Pulmonary artery endothelial cell (primary cell): ENCODE data around the gene OR51D1. TPM values are rescaled to one million over a fixed set of nuclear protein-coding genes. Genes with fewer than 3 reads are reported as not detected.

Source experiments
- DNase-seq: peaks from one replicate; pipeline ENCODE4 v3.0.0-alpha.2; 2011; ENCODE audit warnings: low read depth, low spot score
- total RNA-seq: library from RNA; depleted of rRNA; stranded (reverse); fragments of >200 nt; gene quantifications from 2 replicates; pipeline ENCODE4 v1.2.3, GENCODE V29; 2014

Gene OR51D1
- total RNA-seq, 1 donor from 2014 or later: not detected

DNA sequence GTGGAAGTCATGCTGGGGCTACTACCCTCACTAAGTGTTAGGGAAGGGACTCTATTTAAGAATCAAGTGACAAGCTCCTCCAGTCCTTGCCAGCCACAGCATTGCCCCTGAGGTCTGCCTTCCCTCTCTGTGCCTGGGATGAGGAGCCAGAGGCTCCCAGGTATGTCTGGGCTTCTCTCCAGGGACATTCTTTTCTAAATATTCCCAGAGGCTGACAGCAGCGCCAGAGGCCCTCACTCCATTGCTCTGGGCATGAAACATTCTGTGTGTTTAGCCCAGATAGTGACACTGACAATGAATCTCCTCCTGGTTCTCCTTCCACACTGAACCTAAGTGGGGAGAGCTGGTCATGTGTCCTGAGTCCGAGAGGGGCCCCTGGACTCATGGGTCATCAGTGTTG, 8.7 kb downstream of the OR51D1 start:
- no peak for DNase-seq

DNA sequence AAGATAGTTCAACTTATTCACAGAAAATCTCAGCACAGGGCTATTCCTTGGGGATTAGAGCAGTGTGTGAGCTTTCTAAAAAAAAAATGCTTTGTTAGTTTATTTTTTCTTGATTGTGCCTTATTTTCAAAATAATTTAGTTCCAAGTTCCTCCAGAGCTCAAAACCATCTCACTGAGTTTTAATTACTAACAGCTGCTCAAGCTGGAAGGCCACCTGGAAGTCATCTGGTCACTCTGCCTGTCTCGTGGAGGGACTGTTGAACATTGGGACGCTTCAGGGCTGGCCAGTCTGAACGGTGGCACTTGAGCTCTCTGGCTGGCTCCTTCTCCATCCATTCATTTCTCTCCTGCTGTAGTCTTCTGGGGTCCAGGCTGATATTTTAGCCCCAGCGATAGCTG, 10.5 kb downstream of the OR51D1 start:
- no peak for DNase-seq

DNA sequence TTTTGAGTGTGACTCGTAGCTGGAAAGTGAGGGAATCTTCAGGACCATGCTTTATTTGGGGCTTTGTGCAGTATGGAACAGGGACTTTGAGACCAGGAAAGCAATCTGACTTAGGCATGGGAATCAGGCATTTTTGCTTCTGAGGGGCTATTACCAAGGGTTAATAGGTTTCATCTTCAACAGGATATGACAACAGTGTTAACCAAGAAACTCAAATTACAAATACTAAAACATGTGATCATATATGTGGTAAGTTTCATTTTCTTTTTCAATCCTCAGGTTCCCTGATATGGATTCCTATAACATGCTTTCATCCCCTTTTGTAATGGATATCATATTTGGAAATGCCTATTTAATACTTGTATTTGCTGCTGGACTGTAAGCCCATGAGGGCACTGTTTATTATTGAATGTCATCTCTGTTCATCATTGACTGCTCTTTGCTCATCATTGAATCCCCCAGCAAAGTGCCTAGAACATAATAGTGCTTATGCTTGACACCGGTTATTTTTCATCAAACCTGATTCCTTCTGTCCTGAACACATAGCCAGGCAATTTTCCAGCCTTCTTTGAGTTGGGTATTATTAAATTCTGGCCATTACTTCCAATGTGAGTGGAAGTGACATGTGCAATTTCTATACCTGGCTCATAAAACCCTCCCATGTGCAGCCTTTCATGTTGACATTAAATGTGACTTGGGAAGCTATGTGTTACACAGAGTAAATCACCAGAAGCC, 17.5 kb downstream of the OR51D1 start:
- no peak for DNase-seq

DNA sequence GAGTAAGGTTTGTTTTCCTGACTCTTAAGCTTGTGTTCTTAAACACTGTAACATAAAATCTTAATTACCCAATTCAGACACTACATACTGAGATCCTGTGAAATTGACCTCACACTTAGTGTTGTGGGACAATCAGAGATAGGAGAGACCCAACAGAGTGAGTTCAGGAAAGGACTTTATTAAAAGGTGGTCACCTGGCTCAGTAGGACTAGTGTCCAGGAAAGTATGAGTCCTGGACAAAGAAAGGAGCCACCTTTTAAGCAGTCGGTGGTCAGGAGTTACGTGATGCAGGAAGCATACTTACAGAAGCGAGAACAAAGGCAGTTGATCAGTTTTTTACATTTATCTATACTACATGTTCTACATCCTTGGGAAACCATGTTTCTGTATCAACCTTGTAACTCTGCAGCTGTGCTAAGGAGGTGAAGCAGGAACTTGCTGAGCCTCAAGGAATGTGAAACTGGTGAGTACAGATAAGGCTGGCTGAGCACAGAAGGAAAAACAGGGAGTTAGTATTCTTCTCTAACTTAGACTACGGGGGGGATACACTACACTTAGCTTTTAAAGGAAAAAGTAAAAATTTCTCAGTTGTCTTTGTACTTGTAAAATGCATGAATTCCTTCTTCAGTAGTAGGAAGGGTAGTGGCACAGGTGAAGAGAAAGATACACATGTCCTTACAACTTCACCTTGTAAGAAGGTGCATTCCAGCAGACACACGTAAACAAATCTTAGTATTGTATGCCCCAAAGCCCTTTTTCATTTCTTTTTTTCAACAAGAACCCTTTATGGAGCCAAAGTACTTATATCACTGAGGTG, 21.6 kb downstream of the OR51D1 start:
- DNase-seq: no peak

GRCh38 chr11:4662876-4663275, 25.6 kb downstream of the OR51D1 start:
- DNase-seq: no peak

- DNase-seq: no peak
Measured at GRCh38 chr11:4664183-4664582, 26.9 kb downstream of the OR51D1 start.

GRCh38 chr11:4664786-4665185, 27.5 kb downstream of the OR51D1 start:
- DNase-seq: no peak

- DNase-seq: no peak
Measured at GRCh38 chr11:4665424-4665823, 28.1 kb downstream of the OR51D1 start.

- DNase-seq: no peak
Measured at GRCh38 chr11:4671741-4672140, 34.5 kb downstream of the OR51D1 start.

- no peak for DNase-seq
Measured at GRCh38 chr11:4672470-4672869, 35.2 kb downstream of the OR51D1 start.

DNA sequence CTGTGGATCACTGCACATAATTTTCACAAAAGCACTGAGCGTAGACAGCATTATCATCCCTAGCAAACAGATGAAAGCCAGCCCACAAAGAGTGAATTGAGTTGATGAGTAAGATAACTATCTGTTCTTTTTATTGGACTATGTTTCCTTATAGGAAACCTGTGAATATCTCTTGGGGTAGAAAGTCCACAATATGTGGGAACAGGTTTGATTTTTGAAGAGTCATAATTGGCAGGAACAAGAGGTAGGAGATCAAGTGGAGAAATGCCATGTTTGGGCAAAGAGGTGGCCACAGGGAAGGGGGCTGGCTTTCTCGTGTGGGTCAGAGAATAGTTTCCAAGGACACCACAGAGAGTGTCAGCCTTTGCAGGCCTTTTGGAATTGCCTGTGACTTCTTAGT, 36.5 kb downstream of the OR51D1 start:
- no peak for DNase-seq

GRCh38 chr11:4677948-4678347, 40.7 kb downstream of the OR51D1 start:
- no peak for DNase-seq

DNA sequence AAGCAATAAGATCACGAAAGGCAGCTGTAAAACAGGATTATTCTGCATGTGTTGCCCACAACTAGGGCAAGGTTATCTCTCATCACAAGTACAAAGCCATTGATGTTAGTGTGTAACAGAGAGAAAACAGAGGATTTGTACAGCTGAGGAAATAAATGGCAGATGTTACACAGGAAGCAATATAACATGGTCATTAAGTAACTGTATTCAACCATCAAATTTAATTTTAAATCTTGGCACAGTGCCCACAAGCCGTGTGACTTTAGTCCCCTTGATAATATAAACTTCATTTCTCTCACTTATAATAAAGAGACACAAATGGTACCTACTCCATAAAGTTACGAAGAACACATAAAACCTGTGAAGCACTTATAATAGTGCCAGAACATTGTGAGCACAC, 43.1 kb downstream of the OR51D1 start:
- DNase-seq: no peak

DNA sequence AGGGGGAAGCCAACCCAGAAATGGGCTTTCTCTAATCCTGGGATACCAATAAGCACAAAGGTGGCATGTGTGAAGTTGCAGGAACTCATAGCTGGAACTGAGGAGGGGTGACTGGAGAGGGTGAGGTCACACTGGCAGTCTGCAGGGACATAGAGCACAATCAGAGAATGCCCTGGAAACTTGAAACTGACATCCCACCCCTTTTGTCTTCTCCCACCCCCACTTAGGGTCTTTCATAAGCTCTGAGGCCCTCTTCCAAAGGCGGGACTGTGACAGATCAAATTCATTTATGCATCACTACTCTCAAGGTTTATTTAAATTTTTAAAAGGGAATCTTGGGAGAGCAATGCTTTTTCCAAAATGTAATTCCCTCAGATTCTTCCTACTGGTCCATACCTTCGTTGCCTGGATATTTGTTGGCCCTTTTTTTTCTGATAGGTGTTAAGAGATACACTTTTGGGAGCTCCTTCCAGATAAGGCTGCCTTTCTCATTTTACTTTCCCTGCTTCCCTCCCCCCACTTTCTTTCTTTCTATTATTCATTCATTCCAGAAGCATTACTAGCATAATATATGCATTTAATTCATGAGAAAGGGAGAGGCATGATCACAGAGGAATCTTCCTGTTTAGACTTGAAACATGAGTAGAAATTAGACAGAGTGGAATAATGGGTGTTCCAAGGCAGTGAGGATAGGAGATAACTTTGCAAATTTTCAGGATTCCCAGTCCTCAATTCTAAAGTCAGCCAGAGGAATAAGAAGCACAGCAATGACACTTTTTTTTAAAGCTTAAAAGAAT, 45.5 kb downstream of the OR51D1 start:
- DNase-seq: no peak

- no peak for DNase-seq
Measured at GRCh38 chr11:4684631-4685285, 47.5 kb downstream of the OR51D1 start.

Other genes starting within 250 kb of the OR51D1 start
- gene TRIM21, start 243.8 kb upstream of the OR51D1 start, total RNA-seq: 31.5 and 44.2 TPM in 2 replicates
- gene OR52K2, start 188.2 kb upstream of the OR51D1 start, total RNA-seq: not detected in 2 replicates
- not detected in 2 replicates for gene OR52K1, start 154.8 kb upstream of the OR51D1 start, total RNA-seq
- not detected in 2 replicates for gene OR52M1, start 92.3 kb upstream of the OR51D1 start, total RNA-seq
- gene OR52I2, start 55.7 kb upstream of the OR51D1 start, total RNA-seq: not detected in 2 replicates
- not detected in 2 replicates for gene OR52I1, start 43.4 kb upstream of the OR51D1 start, total RNA-seq
- gene TRIM68, start 29.2 kb upstream of the OR51D1 start, total RNA-seq: 10.4 and 13.5 TPM in 2 replicates
- not detected in 2 replicates for gene OR51E1, start 6.5 kb downstream of the OR51D1 start, total RNA-seq
- gene OR51E2, start 60.4 kb downstream of the OR51D1 start, total RNA-seq: not detected in 2 replicates
- gene MMP26, start 67.3 kb downstream of the OR51D1 start, total RNA-seq: not detected in 2 replicates
- gene OR51F1, start 132.5 kb downstream of the OR51D1 start, total RNA-seq: not detected in 2 replicates
- gene OR52R1, start 166.9 kb downstream of the OR51D1 start, total RNA-seq: not detected in 2 replicates
- gene OR51F2, start 183.8 kb downstream of the OR51D1 start, total RNA-seq: not detected in 2 replicates
- gene OR51S1, start 211.7 kb downstream of the OR51D1 start, total RNA-seq: not detected in 2 replicates
- not detected in 2 replicates for gene OR51T1, start 244.4 kb downstream of the OR51D1 start, total RNA-seq